HFF-Myc (cell line): Measurements from ENCODE around the gene KCNJ5.

Experiments used
- DNase-seq: peaks from one replicate; pipeline ENCODE4 v3.0.0-alpha.2; 2011; ENCODE audit warnings: low read depth; ENCODE audit errors: extremely low read depth
- H3K4me3 ChIP-seq: replicated peaks from 2 replicates; pipeline ENCODE4 v1.5.1; 2011; ENCODE audit warnings: low read depth, mild to moderate bottlenecking, control low read depth, low read length
- CTCF ChIP-seq: IDR thresholded peaks from 2 replicates; pipeline ENCODE4 v1.5.1; 2012; ENCODE audit warnings: mild to moderate bottlenecking, low read depth, low read length, control low read depth; ENCODE audit errors: missing control alignments

Gene KCNJ5

DNA sequence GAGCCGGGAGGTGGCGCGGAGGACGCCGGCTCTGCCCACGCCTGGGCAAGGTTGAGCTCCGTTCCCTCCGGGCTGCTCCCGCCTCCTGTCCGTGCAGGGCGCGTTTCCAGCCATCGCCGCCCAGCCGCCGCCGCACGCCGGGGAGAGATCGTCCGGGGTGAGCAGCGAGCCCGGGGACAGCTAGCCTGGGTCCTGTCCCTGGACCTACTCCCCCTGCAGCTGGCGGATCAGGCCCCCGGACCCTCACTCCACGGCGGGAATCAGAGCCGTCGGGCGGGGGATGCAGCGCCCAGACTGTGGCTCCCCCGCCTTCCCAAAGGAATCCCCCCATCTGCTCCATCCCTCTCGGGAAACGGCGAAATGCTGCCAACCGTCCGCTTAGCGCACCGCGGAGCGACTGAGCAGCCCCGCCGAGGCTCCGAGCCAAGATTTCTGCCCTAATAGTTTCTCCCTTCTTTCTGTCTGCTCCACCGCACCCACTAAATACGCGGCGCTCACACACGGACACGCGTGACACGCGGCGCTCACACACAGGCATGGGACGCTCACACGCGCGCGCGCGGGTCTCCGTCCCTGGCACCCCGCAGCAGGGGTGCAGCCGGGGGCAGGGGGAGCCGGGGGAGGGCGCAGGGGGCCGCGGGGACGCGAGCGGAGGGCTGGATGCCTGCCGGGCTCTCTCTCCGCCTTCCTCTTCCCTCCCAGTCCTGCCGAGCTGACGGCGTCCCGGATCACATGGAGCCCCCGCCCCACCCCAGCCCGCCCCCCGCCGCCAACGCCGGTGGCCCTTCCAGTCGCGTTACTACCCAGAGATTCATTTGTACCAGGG, at the start of gene KCNJ5:
Gene KCNJ5, plus strand, starts transcription at position 814 of the 826 bp plus-strand sequence. CDS start 19,918 bp downstream, outside the sequence.
- H3K4me3 ChIP-seq: peak within 1 kb of the TSS; percentile 41
- no peak for DNase-seq
- no peak for TF ChIP-seq CTCF

GRCh38 chr11:128841461-128842072, 49.6 kb upstream of the KCNJ5 start:
- no peak for TF ChIP-seq CTCF
- no peak overlapping the region for H3K4me3 ChIP-seq
- DNase-seq: no peak

DNA sequence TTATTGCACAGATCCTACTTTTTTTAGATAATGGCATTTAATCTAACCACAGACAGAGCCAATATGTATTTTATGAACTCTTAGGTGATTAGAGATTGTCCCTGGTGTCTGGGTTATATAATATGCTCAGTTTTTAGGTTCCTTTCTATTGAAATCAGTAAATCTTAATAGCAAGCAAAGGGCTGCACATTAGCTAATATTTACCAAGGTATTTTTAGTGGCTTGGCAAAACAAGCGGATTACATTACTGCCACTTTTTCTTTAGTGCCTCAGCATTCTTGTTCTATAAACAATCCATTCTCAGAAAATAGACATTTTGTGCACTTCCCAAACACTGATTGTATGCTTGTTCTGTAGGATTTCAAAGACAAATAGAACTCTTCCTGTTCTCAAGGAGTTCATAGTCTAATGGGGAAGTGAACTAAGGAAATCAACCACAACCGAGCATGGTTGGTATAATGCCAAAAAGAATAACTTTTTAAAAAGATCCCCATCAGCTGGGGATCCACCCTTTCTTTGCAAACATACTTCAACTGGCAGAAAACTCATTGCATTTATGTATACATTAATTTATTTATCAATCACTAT, 47.9 kb upstream of the KCNJ5 start:
- no peak for DNase-seq
- no peak overlapping the region for H3K4me3 ChIP-seq
- no peak for TF ChIP-seq CTCF

GRCh38 chr11:128845334-128845780, 45.8 kb upstream of the KCNJ5 start:
- TF ChIP-seq CTCF: no peak
- no peak for DNase-seq
- H3K4me3 ChIP-seq: no peak overlapping the region

DNA sequence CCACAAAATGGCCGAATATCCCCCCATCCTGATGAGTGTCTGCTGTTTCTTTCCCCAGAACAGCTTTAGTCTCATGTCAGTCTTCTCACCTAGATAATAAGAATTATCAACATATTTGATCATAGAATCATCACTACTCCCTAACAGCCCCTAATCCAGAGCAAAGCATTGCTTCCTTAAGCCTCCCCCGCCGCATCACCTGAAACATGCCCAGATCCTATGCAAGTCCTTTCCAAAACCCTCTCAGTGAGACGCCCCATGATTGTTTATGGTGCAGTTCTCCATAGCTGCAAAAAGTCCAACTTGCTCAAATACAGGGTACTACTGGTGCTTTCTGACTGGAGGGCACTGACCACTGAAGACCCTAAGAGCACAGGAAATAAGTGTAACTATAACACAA, 44.2 kb upstream of the KCNJ5 start:
- DNase-seq: no peak

More for the DNA sequence above, 44.2 kb upstream of the KCNJ5 start:
- H3K4me3 ChIP-seq: no peak overlapping the region
- no peak for TF ChIP-seq CTCF
